ENCODE measurements around the gene DUSP9.

The DUSP9 gene

DNA sequence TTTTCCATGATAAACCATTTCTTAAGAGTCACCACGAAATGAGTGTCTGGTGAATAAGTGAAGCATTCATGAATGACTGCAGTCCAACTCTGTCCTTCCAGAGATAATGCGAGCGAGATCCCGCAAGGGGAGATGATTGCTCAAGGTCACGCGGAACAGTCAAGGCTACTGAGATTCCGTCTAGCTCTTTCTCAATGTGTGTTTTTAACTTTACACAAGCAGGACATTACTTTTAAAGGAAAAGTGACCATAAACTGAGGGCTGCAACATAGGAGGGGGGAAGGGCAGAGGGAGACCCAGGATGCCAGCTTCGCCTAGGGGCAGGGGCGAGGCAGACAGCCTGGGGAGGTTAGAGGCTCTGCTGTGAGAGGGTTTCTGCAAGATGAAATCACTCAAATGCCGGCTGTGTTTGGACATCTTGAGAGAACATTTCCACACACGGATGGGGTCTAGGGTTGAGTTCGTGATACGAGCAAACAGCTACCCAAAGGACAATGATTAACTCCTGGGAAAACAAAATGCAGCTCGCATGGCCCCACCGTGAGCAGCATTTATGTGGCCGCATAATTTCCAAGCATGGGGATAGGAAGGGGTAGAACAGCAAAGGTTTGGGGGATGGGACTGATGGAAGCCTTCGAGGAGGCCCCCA, 24.2 kb upstream of the DUSP9 start:
- DNase-seq: no peak

DNA sequence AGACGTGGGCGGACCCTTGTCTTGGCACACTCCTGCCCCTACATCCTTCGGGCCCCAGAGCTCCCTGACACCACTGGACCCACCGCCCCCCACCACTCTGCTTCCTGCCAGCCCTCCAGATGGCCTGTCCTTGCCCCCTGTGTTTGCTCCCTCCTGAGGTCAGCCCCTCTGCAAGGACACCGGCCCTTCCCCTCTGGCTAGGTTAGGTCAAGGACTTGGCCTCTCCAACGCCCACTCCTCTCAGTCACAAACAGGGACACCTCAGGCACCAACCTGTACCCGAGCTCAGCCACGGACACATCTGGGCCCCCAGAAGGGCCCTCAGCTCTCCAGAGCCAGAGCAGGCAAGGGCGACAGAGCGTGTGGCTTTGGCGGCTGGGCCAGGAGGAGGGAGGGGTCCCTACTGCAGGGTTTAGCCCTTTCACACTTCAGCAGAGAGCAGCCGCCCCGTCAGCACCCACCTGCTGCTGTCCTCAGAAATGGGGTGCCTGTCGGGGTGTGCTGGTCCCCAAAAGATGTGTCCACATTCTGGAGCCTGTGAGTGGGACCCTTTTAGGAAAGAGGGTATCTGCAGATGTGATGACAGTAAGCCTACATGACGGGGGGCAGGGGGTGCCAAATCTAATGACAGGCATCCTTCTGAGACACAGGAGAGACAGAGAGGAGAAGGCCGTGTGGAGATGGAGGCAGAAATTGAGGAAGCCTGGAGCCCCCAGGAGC, 23.5 kb upstream of the DUSP9 start:
- DNase-seq: no peak

DNA sequence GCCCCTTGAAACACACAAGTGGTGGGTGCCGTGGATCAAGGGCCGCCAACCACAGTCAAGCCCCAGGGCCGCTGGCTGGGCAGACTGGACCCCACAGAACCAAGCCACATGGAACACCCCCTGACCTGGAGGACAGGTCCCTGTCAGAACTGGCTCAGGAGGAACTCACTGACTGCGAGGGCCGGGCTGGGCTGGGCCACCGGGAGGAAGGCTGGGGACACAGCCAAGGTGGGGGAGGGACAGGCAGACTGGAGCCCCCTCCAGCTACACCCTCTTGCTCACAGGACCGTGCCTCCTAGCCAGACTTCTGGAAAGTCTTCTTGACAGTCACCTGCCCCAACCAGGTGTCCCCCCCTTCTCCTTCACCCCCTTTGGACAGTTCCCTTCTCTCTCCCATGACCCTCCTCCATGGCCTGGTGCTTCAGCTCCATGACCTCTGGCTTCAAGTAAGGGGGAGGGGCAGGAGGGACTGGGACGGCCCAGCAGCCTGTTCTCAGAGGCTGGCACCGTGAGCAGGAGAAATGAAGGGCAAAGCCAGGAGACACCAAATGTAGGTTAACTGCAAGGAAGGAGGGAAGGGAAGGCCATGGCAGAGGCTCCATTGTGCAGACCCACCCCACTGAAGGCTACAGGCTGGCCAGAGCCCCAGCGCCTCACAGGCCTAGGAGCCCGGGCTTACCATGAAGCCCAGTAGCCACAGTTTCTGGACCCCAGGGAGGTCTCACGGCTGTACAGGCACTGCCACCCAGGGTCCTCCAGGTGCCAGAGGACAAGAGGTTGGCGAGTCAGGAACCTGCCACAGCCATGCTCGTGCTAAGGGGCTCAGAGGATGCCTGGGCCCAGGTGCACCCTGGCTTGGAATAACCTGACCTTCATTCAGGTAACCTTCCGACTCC, 22.6 kb upstream of the DUSP9 start:
- DNase-seq: no peak

DNA sequence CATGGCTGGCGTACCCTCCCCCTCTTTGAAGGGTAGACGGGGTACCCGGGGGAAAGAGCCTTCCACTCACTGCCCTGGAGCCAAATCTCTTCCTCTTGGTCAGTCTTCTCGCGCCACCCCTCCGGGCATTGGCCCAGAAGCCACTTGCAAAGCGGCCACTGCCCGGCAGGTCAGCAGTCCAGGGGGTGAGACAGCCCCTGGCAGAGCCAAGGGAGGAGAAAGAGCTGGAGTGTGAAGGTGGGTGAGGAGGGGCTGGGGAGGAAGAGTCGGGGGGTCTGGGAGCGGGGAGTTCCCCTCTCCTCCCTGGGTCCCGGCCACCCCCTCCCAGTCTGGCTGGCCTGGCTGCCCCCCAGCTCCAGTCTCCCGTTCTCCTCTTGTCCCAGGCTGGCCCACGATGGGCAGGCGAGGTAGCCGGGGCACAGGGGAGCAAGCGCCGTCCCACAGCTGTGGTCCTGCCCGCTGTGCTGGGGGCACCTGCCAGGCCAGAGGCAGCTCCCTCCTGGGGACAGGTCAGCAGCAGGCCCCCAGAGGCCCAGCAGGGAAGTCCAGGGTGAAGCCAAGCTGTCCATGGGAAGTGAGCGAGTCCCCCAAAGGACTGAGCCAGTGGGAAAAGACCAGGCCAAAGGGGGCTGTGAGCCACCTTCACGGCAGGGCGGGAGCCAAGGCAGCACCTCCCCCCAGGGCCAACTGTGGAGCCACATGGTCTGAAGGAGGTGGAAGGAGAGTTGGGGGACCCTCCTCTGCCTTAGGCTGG, 21.6 kb upstream of the DUSP9 start:
- DNase-seq: no peak

DNA sequence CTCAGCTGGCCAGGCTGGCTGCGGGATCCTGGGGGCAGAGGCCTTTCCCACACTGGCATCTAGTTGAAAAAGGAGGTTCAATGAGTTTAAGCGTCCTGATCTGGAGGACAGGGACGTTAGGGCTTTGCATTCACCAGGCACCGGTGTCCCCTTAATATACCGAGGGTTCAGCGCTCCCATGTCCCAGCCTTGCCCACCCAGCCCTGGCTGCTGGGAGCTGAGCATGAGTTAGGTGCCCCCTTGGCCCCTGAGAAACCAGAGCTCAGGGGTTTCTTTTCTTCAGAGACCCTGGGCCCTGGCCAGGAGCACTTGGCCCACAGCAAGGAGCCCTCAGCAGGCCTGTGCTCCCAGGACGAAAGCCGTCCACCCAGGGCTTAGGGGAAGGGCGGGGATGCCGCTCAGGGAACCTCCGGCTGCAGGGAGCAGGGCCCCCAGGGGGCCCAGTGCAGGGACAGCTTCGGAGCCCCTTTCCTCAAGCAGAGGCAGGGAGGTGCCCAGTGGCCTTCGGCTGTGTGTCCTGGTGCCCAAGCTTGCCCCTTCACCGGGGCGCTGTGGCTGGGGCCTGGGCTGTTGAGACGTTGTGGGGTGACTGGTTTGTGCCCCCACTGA, 20.9 kb upstream of the DUSP9 start:
- no peak for DNase-seq

- DNase-seq: no peak
These were observed 19.9 kb upstream of the DUSP9 start for GRCh38 chrX:153626863-153627674.

GRCh38 chrX:153627675-153628111, 19.3 kb upstream of the DUSP9 start:
- DNase-seq: no peak

DNA sequence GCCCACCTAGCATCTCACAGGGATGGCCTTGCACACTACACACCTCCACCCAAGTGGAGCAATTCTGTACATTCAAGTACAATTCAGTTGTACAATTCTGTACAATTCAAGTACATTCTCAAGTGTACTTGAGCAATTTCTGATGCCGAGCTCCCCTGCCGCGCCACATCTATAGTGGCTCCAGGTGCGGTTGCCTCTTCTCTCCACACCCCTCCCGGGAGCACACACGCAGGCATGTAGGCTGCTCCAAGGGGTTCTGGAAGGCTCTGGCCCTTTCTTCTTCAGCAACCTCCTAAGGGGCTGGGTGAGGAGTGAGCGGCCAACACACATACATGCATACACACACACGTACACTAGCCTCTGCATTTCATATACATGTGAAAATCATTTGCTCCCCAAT, 18.9 kb upstream of the DUSP9 start:
- peak; percentile 34 for DNase-seq

DNA sequence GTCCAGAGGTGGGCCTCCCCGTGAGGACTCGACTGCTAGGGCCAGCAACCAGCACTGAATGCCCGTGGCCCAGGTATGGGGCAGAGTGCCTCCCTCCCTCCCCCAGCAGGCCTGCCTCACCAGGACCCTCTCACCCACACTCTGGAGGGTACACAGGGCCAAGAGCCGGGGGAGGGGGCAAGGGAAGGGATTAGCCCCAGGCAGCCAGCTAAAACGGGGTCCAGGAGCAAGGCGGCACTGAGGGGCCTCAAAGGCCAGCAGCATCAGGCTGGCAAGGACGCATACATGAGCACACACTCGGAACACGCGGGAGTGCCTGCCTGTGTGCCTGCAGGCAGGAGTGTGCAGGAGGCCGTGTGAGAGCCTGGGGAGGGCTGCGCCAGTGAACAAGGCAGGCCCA, 18.3 kb upstream of the DUSP9 start:
- DNase-seq: no peak

GRCh38 chrX:153631346-153631745, 15.7 kb upstream of the DUSP9 start:
- no peak for DNase-seq

GRCh38 chrX:153631907-153632594, 15.0 kb upstream of the DUSP9 start:
- no peak for DNase-seq

GRCh38 chrX:153632595-153632946, 14.4 kb upstream of the DUSP9 start:
- no peak for DNase-seq

- no peak for DNase-seq
These were observed 14.0 kb upstream of the DUSP9 start for GRCh38 chrX:153633048-153633447.

DNA sequence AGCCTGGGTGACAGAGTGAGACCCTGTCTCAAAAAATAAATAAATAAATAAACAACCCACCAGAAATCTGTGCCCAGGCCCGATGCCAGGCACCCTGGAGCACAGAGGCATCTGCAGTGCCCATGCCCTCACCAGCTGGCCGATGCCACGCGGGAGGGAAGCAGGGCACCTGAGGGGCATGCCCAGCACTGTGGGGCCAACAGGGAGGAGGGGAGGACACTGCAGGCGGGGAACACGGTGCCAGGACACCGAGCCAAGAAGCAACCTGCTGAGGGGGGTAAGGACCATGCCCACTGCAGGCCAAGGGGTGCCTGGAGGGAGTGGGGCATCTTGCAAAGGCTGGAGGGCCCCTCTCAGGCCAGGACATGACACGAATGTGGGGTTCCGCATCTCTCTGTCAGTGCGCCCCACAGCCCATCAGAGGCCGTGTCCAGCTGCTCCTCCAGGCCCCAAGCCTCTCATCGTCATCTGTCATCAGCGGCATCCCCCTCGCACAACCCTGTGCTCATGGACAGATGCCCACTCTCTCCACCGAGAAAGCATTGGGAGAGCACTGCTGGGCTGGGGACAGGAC, 13.3 kb upstream of the DUSP9 start:
- no peak for DNase-seq

- no peak for DNase-seq
These were observed 12.8 kb upstream of the DUSP9 start for GRCh38 chrX:153634236-153634635.

DNA sequence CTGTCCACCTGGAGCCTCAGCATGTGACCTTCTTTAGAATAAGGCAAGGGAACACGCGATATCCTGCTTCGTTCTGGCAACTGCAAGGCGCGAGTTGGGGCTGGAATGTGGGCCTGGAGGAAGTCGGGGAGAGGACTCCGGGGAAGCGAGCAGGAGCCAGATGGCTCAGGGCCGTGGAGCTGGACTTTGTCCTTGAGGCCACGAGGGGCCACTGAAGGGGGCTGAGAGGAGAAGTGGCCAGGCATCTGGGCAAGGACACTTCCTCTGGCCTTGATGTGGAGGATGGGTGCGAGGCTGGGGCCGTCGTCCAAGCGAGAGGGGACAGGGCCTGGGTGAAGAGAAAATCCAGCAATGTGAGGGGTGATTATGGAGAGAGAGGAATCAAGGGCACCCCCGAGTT, 12.2 kb upstream of the DUSP9 start:
- DNase-seq: no peak

DNA sequence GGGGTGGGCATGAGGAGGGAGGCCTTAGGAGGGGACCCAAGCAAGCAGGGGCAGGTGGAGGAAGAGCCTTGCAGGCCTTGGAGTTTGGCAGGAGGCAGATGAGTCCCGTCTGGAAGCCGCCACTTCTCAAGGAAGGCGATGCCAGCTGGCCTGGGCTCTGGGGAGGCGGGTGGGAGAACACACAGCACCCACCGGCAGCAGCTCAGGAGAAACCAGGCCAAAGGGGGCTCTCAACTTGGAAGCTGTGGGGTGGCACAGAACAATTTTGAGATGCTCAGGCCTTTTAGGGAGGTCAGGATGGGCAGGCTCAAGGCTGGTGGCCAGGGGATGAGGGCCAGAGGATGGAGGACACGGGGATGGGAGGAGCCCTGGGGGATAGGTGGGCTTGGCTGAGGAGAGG, 11.6 kb upstream of the DUSP9 start:
- DNase-seq: no peak

DNA sequence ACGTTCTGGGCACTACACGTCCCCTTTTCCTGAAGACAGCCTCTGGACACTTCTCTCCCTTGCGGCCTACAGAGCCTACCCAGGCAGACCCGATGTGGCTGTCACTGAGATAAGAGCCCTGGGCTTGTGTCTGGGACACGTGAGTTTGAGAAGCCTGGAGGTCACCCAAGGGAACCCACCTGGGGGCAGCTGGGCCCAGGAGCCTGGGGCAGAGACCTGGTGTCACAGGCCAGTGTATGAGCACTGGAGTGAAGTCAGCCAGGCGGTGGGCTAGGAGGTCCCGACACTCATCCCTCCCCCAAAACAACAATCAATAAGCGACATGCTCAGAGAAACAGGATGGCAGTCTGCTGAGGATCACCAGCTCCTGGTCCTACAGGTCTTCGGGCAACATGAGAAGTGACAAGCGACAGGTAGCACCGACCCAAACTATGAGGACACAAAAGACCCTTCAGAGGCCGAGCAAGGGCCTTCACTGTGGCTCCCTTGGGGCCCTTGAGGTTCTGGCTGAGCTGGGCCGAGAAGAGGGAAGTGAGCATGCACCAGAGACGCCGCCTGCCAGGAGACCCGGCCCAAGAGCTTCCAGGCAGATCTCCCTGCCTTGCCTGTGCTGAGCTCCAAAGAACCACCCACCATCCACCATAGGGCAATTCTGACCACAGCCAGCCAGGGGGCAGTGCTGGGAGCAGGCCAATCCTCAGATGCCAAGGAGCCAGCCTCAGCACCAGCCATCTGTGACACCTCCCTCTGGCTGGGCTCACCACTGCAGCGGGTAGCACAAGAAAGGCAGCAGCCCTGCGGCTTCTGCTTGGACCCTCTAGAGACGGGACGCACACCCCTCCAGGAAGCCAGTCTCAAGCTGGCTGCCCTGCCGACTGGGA, 11.0 kb upstream of the DUSP9 start:
- peak; percentile 3 for DNase-seq

- no peak for DNase-seq
These were observed 10.3 kb upstream of the DUSP9 start for GRCh38 chrX:153636716-153637115.
